ENCODE data around the gene SSX2B.
"Not testable (repeated sequence)": the region's sequence is repeated elsewhere in the genome, so short reads cannot be mapped to it uniquely, and the experiment has no call there.

SSX2B gene, protein sequence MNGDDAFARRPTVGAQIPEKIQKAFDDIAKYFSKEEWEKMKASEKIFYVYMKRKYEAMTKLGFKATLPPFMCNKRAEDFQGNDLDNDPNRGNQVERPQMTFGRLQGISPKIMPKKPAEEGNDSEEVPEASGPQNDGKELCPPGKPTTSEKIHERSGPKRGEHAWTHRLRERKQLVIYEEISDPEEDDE

DNA sequence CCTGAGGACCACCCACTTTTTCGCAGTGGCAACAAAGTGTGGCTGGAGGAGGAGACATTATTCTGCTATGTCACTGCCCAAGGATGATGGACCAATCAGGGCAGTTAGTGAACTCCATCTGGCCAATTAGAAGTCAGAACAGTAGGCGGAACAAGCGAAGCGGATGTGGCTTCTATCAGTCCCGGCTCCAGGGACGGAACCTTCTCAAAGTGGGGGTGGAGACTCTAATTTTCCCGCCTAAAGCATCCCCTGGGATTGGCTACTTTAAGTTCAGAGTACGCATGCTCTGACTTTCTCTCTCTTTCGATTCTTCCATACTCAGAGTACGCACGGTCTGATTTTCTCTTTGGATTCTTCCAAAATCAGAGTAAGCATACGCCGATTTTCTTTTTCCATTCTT lies at the start of gene SSX2B:
Gene SSX2B, plus strand, starts transcription at position 301 of the 400 bp plus-strand sequence. CDS start 1,429 bp downstream, outside the sequence.
- DNase-seq (ENCODE audit: low read depth in 2 of 2), result not testable (repeated sequence)

DNA sequence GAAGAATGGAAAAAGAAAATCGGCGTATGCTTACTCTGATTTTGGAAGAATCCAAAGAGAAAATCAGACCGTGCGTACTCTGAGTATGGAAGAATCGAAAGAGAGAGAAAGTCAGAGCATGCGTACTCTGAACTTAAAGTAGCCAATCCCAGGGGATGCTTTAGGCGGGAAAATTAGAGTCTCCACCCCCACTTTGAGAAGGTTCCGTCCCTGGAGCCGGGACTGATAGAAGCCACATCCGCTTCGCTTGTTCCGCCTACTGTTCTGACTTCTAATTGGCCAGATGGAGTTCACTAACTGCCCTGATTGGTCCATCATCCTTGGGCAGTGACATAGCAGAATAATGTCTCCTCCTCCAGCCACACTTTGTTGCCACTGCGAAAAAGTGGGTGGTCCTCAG lies 44.0 kb upstream of the SSX2B start, which contains the start of gene SSX2:
Gene SSX2, minus strand, starts transcription at position 101 of the 400 bp plus-strand sequence. CDS start 1,429 bp downstream, outside the sequence.
- DNase-seq (ENCODE audit: low read depth in 2 of 2), result not testable (repeated sequence)

DNA sequence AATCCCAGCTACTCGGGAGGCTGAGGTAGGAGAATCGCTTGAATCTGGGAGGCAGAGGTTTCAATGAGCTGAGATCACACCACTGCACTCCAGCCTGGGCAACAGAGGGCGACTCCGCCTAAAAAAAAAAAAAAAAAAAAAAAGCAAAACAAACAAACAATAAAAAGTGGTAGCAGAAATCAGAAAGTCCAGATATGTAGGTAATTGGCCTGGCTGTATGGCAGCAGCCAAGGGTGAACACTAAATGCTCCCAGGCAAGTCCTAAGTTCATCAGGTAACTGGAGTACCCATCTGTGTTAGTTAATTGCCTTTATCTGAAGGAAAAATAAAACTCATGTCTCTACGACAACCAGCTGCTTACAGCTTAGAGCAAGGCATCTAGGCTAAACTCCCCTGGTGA lies 14.9 kb downstream of the SSX2B start:
- DNase-seq (ENCODE audit: low read depth in 2 of 2), result not testable (repeated sequence)

DNA sequence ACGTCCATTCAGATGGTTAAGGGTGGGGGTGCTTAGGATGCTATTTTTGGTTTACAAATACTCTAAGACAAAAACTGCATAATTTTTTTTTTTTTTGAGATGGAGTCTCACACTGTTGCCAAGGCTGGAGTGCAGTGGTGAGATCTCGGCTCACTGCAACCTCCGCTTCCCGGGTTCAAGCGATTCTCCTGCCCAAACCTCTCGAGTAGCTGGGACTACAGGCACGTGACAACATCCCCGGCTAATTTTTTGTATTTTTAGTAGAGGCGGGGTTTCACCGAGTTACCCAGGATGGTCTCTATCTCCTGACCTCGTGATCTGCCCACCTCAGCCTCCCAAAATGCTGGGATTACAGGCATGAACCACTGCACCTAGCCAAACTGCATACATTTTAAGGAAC lies 22.5 kb downstream of the SSX2B start:
- not testable (repeated sequence) for DNase-seq (ENCODE audit: low read depth in 2 of 2)

DNA sequence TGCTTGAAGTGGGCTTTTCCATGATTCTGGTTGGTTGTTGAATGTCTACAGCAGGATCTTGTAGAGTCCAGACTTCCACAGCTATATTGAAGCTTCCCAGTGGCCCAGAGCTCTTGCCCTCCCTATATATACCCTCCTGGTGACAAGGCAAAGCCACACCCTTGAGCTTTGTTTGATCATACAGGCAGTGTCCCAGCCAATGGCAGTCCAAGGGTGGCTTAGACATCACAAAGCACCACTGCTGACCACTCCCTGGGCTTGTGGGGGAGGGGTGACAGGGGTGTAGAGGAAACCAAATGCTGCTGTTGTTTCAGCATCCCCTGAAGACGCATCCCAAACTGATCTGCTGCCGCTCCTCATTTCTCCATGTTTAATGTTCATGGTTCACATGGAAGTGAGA lies 46.3 kb downstream of the SSX2B start, which contains the start of gene SPANXN5:
Gene SPANXN5, minus strand, starts transcription at position 101 of the 400 bp plus-strand sequence. Its CDS starts 79 bp downstream, at position 22.
- not testable (repeated sequence) for DNase-seq (ENCODE audit: low read depth in 2 of 2)

DNA sequence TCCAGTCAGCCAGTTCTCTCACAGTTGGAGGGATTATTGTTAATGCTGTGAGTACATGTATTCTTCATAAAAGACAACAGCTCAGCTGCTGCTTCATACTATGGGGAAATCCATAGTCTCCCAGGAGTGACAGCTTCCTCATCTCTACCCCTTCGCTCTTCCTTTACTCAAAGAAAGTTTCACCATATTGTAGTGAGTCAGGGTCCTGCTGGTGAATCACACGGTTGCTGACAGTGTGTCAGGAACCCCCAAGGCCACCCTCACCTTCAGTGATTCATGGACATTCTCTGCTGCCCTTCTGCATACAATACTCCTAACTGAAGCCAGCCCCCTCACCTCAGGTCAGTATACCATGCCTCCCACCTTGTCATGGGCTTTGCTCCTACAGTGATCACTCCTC lies 53.8 kb downstream of the SSX2B start:
- DNase-seq (ENCODE audit: low read depth in 2 of 2), result not testable (repeated sequence)
